ENCODE data around the gene MYO1G.

GRCh38 chr7:44972562-44972961, 6.3 kb downstream of the MYO1G start:
- TF ChIP-seq POLR2A (IDR thresholded peaks at IDR 0.05) (no peak), POLR2AphosphoS5 (IDR thresholded peaks at IDR 0.05) (no peak)
